CD8-positive, alpha-beta memory T cell (primary cell): ENCODE results near the gene LCNL1. TPM values are rescaled to one million over a fixed set of nuclear protein-coding genes. Genes with fewer than 3 reads are reported as not detected.

Experiments used
- CTCF ChIA-PET: fragments of 350-600 bp; sonication (Branson Sonifier 250); formaldehyde crosslinking; loops from one replicate; lab custom pipeline; 2021; ENCODE audit warnings: antibody characterized with exemption; lab: Charles Lee
- POLR2A ChIA-PET: fragments of 350-600 bp; sonication (Branson Sonifier 250); formaldehyde crosslinking; loops from one replicate; lab custom pipeline; 2021; ENCODE audit warnings: antibody characterized with exemption; lab: Charles Lee
- DNase-seq, 5 donors: peaks; one replicate each; pipeline versions ENCODE4 v3.0.0 to v3.0.0-alpha.2; 2020 to 2022; ENCODE audit warnings: mixed read lengths in 1 of 5
- H3K27ac ChIP-seq: one replicate; pipeline ENCODE4 v1.7.0; 2013; ENCODE audit warnings: low read depth, mild to moderate bottlenecking, low read length, moderate library complexity
- H3K27me3 ChIP-seq: 2 replicates; pipeline ENCODE4 v1.7.0; 2013; ENCODE audit warnings: low read length, mild to moderate bottlenecking; ENCODE audit not compliant: insufficient read depth, poor library complexity, severe bottlenecking
- H3K36me3 ChIP-seq: 2 replicates; pipeline ENCODE4 v1.7.0; 2013; ENCODE audit warnings: mild to moderate bottlenecking, low read length, moderate library complexity; ENCODE audit not compliant: insufficient read depth
- H3K4me1 ChIP-seq: 2 replicates; pipeline ENCODE4 v1.7.0; 2013; ENCODE audit warnings: mild to moderate bottlenecking, low read length, moderate library complexity; ENCODE audit not compliant: insufficient read depth
- H3K4me3 ChIP-seq: 2 replicates; pipeline ENCODE4 v1.7.0; 2013; ENCODE audit warnings: mild to moderate bottlenecking, low read length
- H3K9me3 ChIP-seq: 2 replicates; pipeline ENCODE4 v1.7.0; 2013; ENCODE audit warnings: mild to moderate bottlenecking, low read length
- H3K27ac Mint-ChIP-seq, 8 donors: one replicate each; pipeline ENCODE4 v1.8.0; 2020 to 2021; ENCODE audit warnings: mixed read lengths in 8 of 8, mild to moderate bottlenecking in 6 of 8, inconsistent platforms in 3 of 8, moderate library complexity in 3 of 8
- H3K27me3 Mint-ChIP-seq, 2 donors: one replicate each; pipeline ENCODE4 v1.8.0; 2020 to 2021; ENCODE audit warnings: mixed read lengths in 2 of 2, mild to moderate bottlenecking in 1 of 2, moderate library complexity in 1 of 2
- H3K36me3 Mint-ChIP-seq, 3 donors: one replicate each; pipeline ENCODE4 v1.8.0; 2020 to 2021; ENCODE audit warnings: mixed read lengths in 3 of 3, inconsistent platforms in 1 of 3, mild to moderate bottlenecking in 1 of 3
- H3K4me1 Mint-ChIP-seq, 3 donors: one replicate each; pipeline ENCODE4 v1.8.0; 2020 to 2021; ENCODE audit warnings: mixed read lengths in 3 of 3, inconsistent platforms in 1 of 3, mild to moderate bottlenecking in 1 of 3
- H3K4me3 Mint-ChIP-seq, 7 donors: one replicate each; pipeline ENCODE4 v1.8.0; 2020 to 2021; ENCODE audit warnings: mixed read lengths in 7 of 7, mild to moderate bottlenecking in 6 of 7, moderate library complexity in 4 of 7, inconsistent platforms in 2 of 7
- H3K9me3 Mint-ChIP-seq, 5 donors: one replicate each; pipeline ENCODE4 v1.8.0; 2020 to 2022; ENCODE audit warnings: mixed read lengths in 5 of 5, mild to moderate bottlenecking in 3 of 5, moderate library complexity in 2 of 5, inconsistent platforms in 1 of 5
- polyA plus RNA-seq: library from polyadenylated mRNA; unstranded; fragments of 300-500 nt; fragmentation: Illumina TruSeq; gene quantifications from one replicate; pipeline ENCODE4 v1.2.3, GENCODE V29; 2021
- total RNA-seq, 2 experiments: library from RNA; stranded (reverse); gene quantifications; one replicate each; pipeline ENCODE4 v1.2.3, GENCODE V29; 2021

LCNL1 gene
- total and polyA plus RNA-seq, 3 experiments from 2014 or later, result 0.16 to 0.22 (median 0.20) TPM

DNA sequence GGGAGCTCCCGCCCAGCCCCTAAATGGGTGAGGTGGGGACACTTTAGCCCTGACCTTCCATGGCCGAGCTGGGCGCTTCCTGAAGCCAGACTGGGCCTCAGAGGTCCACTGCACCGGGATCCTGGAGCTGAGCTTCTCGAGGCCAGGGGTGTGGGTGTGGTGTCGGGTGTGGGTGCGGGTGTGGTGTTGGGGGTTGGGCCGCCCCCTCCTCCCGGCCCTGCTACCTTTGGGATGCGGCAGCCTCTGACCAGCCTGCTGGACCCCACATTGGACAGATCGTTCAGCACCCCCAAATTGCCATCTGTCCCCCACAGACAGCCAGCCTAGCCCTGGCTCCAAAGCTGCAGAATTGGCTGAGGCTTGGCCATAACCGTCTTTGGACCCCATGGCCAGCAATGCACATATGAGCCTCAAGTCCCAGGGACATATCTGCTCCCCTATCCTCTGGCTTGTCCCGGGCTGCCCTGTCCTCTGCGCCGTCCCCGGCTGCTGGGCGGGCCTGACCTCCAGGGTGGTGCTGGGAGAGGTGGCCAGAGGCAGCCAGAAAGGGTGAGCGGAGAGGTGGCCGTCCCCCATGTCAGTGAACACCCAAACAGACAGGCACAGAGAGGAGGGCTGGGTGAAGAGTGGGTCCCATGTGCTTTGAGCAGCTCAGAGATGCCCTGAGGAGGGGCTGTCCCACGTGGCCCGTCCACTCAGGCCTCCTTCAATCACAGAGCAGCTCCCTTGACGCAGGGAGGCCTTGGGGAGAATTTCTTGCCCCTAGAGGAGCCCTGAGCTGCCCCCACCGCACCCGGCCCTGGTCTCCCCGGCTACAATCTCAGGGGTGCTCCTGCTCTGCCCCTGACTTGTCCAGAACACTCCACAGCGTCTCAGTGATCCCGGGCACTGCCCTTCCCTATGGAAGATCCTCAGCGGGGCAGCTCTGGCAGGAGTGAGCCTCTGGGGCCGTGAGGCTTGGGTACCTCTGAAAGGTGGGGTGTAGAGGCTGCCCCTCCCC, 8.9 kb upstream of the LCNL1 start:
- no peak overlapping the region for H3K27ac ChIP-seq
- H3K4me1 Mint-ChIP-seq, result peaks cover 21 to 48% (median 22%) of the 10 kb centered on the region in 3 donors
- CTCF ChIA-PET, result interaction anchor here (1.6 to 4.6 kb wide), 8 partner anchors 11 to 61 kb away, joined by 5 to 30 read pairs (median 15); partner anchors contain the start of genes CLIC3 and PAXX
- H3K4me1 ChIP-seq, result peaks cover 26% of the 10 kb centered on the region
- H3K36me3 Mint-ChIP-seq, result no peaks in the 10 kb centered on the region
- POLR2A ChIA-PET, result interaction anchor here (1.8 to 3.0 kb wide), 6 partner anchors 8 to 56 kb away, joined by 5 to 11 read pairs (median 6); partner anchors contain the start of gene PAXX
- no peaks in the 10 kb centered on the region for H3K36me3 ChIP-seq
- DNase-seq, result no peak
- no peaks in the 10 kb centered on the region for H3K9me3 Mint-ChIP-seq
- H3K4me3 ChIP-seq, result no peak overlapping the region
- peak overlapping the region in 2 of 8 donors; percentile 15 to 65 for H3K27ac Mint-ChIP-seq
- H3K27me3 ChIP-seq, result no peaks in the 10 kb centered on the region
- peaks cover 0 to 1% of the 10 kb centered on the region in 2 donors for H3K27me3 Mint-ChIP-seq
- no peaks in the 10 kb centered on the region for H3K9me3 ChIP-seq
- H3K4me3 Mint-ChIP-seq, result peak overlapping the region in 1 of 7 donors; percentile 85

DNA sequence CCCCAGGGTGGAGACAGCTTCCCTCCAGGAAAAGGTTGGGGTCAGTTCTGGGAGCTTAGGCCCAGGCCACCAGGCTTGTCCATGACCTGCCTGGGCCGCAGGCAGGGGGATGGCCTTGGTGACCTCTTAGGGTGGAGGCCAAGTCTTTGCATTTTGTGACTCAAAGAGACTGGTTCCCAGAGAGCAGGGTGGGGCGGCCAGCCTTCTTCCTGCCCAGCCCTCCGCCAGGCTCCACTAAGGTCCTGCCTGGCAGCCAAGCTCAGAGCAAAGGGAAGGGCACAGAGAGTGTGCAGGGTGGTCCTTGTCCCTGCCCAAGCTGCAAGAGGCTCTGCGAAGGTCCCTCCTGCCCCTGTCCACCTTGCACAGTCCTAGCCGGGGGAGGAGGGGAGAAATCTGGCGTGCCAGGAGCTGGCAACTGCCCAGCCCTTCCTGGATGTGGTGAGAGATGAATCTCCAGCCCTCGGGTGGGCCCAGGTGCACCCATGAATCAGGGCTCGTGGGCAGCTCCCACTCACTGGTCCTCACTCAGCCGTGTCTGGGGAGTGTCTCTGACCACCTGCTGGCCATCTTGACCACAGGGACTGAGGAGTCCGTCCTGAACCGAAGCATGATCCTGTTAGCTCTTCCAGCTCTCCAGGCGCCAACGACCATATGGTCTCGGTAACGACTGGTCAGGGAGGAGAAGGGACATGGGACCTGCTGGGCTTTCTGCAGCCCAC, 7.8 kb upstream of the LCNL1 start:
- no peak overlapping the region for H3K27ac ChIP-seq
- DNase-seq, result no peak
- CTCF ChIA-PET, result interaction anchor here (0.9 to 4.6 kb wide), 15 partner anchors 10 to 182 kb away, joined by 3 to 30 read pairs (median 8); partner anchors contain the start of genes AJM1, C8G, CLIC3 and FUT7
- H3K27ac Mint-ChIP-seq, result peak overlapping the region; percentile 26 to 85 (median 70)
- peaks cover 21 to 46% (median 24%) of the 10 kb centered on the region in 3 donors for H3K4me1 Mint-ChIP-seq
- H3K4me1 ChIP-seq, result peaks cover 26% of the 10 kb centered on the region
- H3K36me3 Mint-ChIP-seq, result no peaks in the 10 kb centered on the region
- H3K36me3 ChIP-seq, result no peaks in the 10 kb centered on the region
- H3K4me3 Mint-ChIP-seq, result peak overlapping the region; percentile 63 to 85 (median 70)
- H3K9me3 Mint-ChIP-seq, result no peaks in the 10 kb centered on the region
- H3K4me3 ChIP-seq, result peak overlapping the region; percentile 43
- no peaks in the 10 kb centered on the region for H3K9me3 ChIP-seq
- peaks cover 0 to 1% of the 10 kb centered on the region in 2 donors for H3K27me3 Mint-ChIP-seq
- POLR2A ChIA-PET, result interaction anchor here (0.7 to 3.0 kb wide), 9 partner anchors 9 to 155 kb away, joined by 3 to 11 read pairs (median 6); partner anchors contain the start of genes CLIC3 and PAXX
- no peaks in the 10 kb centered on the region for H3K27me3 ChIP-seq

DNA sequence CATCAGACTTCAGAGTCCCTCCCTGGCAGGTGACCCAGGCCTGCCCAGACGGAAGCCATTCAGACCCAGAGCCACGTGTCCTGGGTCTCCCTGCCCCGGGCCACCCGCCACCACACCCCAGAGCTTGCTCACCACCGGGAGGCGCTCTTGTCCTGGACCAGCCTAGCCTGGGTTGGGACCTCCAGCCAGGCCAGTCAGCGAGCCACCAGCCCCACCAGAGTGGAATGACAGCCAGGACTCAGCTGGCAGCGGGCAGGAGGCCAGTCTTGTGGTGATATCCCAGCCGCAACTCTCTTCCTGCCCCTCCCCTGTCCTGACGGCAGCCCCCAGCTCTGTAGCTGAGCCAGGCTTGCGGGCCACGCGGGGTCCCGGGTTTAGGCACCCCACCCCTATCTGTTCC, 7.1 kb upstream of the LCNL1 start:
- H3K9me3 Mint-ChIP-seq, result no peaks in the 10 kb centered on the region
- Histone ChIP-seq H3K9me3 (no peaks in the 10 kb centered on the region), H3K27me3 (no peaks in the 10 kb centered on the region), H3K36me3 (no peaks in the 10 kb centered on the region), H3K4me3 (no peak overlapping the region), H3K4me1 (peaks cover 26% of the 10 kb centered on the region), H3K27ac (no peak overlapping the region)
- CTCF ChIA-PET, result interaction anchor here (0.9 to 4.6 kb wide), 18 partner anchors 9 to 183 kb away, joined by 3 to 30 read pairs (median 6); partner anchors contain the start of genes AJM1, C8G, CLIC3 and FBXW5
- H3K36me3 Mint-ChIP-seq, result no peaks in the 10 kb centered on the region
- peaks cover 21 to 45% (median 24%) of the 10 kb centered on the region in 3 donors for H3K4me1 Mint-ChIP-seq
- POLR2A ChIA-PET, result interaction anchor here (1.0 to 3.0 kb wide), 7 partner anchors 10 to 54 kb away, joined by 3 to 11 read pairs (median 6); partner anchors contain the start of genes CLIC3 and PAXX
- peak in 2 of 5 donors; percentile 30 to 63 for DNase-seq
- H3K27me3 Mint-ChIP-seq, result peaks cover 0 to 5% of the 10 kb centered on the region in 2 donors
- H3K27ac Mint-ChIP-seq, result peak overlapping the region in 7 of 8 donors; percentile 48 to 85 (median 76)
- H3K4me3 Mint-ChIP-seq, result peak overlapping the region; percentile 63 to 85 (median 70)

DNA sequence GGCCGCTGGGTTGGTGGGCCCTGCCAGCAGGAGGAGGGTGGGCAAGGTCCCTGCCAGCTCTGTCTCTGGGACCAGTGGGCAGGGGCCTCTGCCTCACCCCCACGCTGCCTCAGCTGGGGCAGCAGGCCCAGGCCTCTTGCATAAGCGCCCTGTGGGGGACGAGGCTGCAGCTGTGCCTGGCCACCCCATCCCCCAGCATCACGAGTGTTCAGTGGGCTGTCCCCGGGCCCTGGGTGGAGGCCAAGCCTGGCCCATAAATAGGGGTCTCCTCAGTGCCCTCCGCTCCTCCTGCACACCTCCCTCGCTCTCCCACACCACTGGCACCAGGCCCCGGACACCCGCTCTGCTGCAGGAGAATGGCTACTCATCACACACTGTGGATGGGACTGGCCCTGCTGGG, 5.6 kb upstream of the LCNL1 start, which contains the start of gene PTGDS:
TSS of gene PTGDS (plus strand) at position 282 of the 400 bp plus-strand sequence. CDS start at position 357, 75 bp downstream.
- ChIA-PET CTCF (interaction anchor here (1.5 to 4.6 kb wide), 4 partner anchors 15 to 53 kb away, joined by 5 to 21 read pairs (median 11); partner anchors contain the start of genes C8G, FBXW5 and PAXX), POLR2A (no interaction called here)
- peaks cover 26% of the 10 kb centered on the region for H3K4me1 ChIP-seq

DNA sequence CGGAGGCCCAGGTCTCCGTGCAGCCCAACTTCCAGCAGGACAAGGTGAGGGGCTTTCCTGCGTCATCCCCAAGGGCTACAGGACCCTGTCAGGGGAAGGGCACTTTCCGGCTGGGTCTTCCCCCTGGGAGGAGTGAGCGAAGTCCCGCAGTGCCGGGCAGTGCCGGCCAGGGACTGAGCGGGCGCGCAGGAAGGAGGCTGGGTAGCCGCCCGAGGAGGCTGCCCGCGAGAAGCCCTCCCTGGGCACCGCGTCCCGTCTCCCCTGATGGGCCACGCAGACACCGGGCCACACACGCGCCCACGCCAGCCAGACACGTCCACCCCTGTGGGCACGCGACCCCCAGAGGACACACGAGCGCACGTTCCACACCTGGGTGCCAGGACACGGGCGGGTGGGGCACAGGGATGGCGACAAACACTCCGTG, 5.1 kb upstream of the LCNL1 start:
- Histone ChIP-seq H3K27ac (no peak overlapping the region), H3K27me3 (no peaks in the 10 kb centered on the region), H3K4me3 (no peak overlapping the region), H3K9me3 (no peaks in the 10 kb centered on the region), H3K36me3 (no peaks in the 10 kb centered on the region), H3K4me1 (peaks cover 26% of the 10 kb centered on the region)
- Mint-ChIP-seq H3K27me3 (peaks cover 0 to 5% of the 10 kb centered on the region in 2 donors), H3K4me3 (peak overlapping the region in 5 of 7 donors; percentile 23 to 61 (median 44)), H3K27ac (no peak overlapping the region), H3K36me3 (no peaks in the 10 kb centered on the region), H3K9me3 (no peaks in the 10 kb centered on the region), H3K4me1 (peaks cover 21 to 47% (median 24%) of the 10 kb centered on the region in 3 donors)
- ChIA-PET CTCF (interaction anchor here (1.3 to 2.0 kb wide), 2 partner anchors 27 to 51 kb away, joined by 5 read pairs; no protein-coding TSS in a partner anchor), POLR2A (interaction anchor here (1.0 to 1.6 kb wide), 4 partner anchors 12 to 28 kb away, joined by 3 to 12 read pairs (median 7); partner anchors contain the start of genes CLIC3 and PAXX)
- no peak for DNase-seq

More for the DNA sequence above, 5.6 kb upstream of the LCNL1 start, which contains the start of gene PTGDS:
- no peaks in the 10 kb centered on the region for H3K36me3 ChIP-seq
- H3K4me3 ChIP-seq, result no peak within 1 kb of the TSS
- no peak within 1 kb of the TSS for H3K27ac ChIP-seq
- Mint-ChIP-seq H3K36me3 (no peaks in the 10 kb centered on the region), H3K27me3 (peaks cover 0 to 5% of the 10 kb centered on the region in 2 donors), H3K4me3 (peak within 1 kb of the TSS; percentile 63 to 85 (median 70)), H3K4me1 (peaks cover 21 to 47% (median 24%) of the 10 kb centered on the region in 3 donors), H3K9me3 (no peaks in the 10 kb centered on the region), H3K27ac (peak within 1 kb of the TSS in 4 of 8 donors; percentile 35 to 56 (median 46))
- DNase-seq, result no peak
- no peaks in the 10 kb centered on the region for H3K9me3 ChIP-seq
- no peaks in the 10 kb centered on the region for H3K27me3 ChIP-seq

DNA sequence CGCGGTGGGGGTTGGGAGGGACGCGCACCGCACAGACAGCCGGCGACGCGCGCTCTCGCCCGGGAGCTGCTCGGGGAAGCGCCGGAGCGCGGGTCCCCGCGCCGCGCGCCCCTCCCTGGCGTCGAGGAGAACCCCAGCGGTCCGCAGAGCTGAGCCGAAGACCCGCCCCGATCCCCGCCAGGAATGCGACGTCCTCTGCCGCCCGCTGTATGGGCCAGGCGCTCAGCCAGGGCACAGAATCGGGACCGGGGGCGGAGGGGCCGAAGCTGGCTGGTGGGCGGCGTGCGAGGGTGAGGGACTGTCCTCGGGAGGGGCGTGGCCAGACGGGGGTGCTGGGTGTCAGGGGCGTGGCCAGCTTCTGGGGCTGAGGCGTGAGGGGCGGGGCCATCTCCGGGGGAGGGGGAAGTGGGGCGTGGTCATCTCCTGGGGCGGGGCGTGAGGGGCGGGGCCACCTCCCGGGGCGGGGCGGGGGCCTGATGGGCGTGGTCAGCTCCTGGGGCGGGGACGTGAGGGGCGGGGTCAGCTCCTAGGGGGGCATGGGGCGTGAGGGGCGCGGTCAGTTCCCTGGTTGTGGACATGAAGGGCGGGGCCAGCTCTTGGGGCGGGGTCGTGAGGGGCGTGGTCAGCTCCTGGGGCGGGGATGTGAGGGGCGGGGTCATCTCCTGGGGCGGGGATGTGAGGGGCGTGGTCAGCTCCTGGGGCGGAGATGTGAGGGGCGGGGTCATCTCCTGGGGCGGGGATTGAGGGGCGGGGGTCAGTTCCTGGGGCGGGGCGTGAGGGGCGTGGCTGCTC, 4.5 kb upstream of the LCNL1 start:
- ChIA-PET POLR2A (interaction anchor here (0.7 to 1.6 kb wide), 5 partner anchors 13 to 29 kb away, joined by 3 to 12 read pairs (median 5); partner anchors contain the start of genes CLIC3 and PAXX), CTCF (interaction anchor here (1.3 to 2.0 kb wide), 2 partner anchors 27 to 51 kb away, joined by 5 read pairs; no protein-coding TSS in a partner anchor)
- no peaks in the 10 kb centered on the region for H3K36me3 Mint-ChIP-seq
- Histone ChIP-seq H3K36me3 (no peaks in the 10 kb centered on the region), H3K9me3 (no peaks in the 10 kb centered on the region), H3K27me3 (no peaks in the 10 kb centered on the region), H3K27ac (no peak overlapping the region), H3K4me3 (no peak overlapping the region), H3K4me1 (peaks cover 26% of the 10 kb centered on the region)
- H3K4me1 Mint-ChIP-seq, result peaks cover 21 to 47% (median 24%) of the 10 kb centered on the region in 3 donors
- DNase-seq, result peak; percentile 68 to 85 (median 79)
- H3K4me3 Mint-ChIP-seq, result peak overlapping the region in 4 of 7 donors; percentile 52 to 66 (median 61)
- H3K27ac Mint-ChIP-seq, result no peak overlapping the region
- peaks cover 0 to 5% of the 10 kb centered on the region in 2 donors for H3K27me3 Mint-ChIP-seq
- no peaks in the 10 kb centered on the region for H3K9me3 Mint-ChIP-seq
